Measurements from ENCODE around the gene JTB. TPM values are rescaled to one million over a fixed set of nuclear protein-coding genes. Genes with fewer than 3 reads are reported as not detected.

JTB gene
- total RNA-seq, 1 donor from 2014 or later: 58.7 TPM

DNA sequence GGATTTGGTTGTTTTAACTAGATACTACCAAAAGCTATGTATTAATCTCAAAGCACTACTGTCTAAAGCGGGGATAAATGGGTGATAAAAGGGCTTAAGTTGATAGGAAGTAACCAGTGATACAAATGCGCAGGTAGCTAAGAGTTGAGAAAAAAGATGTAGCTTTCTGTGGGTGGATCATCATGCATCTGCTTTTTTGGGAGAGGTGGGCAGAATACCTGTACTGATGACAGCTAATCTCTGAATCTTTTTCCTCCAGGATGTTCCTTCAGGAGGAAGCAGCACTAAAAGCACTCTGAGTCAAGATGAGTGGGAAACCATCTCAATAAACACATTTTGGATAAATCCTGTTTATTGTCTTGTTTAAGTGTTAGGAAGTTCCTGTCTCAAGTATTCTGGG lies 14.3 kb upstream of the JTB start:
- Mint-ChIP-seq H3K9me3 (ENCODE audit: unreplicated experiment) (no peaks in the 10 kb centered on the region), H3K4me1 (ENCODE audit: unreplicated experiment) (peaks cover 20% of the 10 kb centered on the region), H3K36me3 (ENCODE audit: low read depth, unreplicated experiment) (peaks cover 28% of the 10 kb centered on the region), H3K4me3 (ENCODE audit: unreplicated experiment) (peak overlapping the region; percentile 98), H3K27me3 (ENCODE audit: unreplicated experiment) (peaks cover 11% of the 10 kb centered on the region), H3K27ac (ENCODE audit: unreplicated experiment) (peak overlapping the region; percentile 100)
- no peak for TF ChIP-seq CTCF (IDR thresholded peaks at IDR 0.05; ENCODE audit: unreplicated experiment)
- no peak for DNase-seq (ENCODE audit: low spot score)

DNA sequence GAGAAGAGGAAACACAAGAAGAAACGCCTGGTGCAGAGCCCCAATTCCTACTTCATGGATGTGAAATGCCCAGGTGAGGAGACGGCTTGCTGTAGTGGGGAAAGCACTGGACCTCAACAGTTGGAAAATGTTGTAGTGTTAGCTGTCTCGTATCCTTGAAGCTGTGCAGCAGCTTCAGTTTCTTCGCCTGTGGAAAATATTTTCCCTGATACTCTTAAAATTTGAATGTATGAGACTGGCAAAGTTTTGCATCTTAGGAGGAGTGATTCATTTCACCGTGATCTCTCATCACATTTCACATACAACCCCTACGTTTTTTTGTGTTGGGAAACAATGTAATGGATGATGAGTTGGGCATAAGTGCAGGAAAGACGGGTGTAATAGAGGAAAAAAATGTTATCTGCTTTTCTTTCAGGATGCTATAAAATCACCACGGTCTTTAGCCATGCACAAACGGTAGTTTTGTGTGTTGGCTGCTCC lies 13.7 kb upstream of the JTB start:
- Mint-ChIP-seq H3K36me3 (ENCODE audit: low read depth, unreplicated experiment) (peaks cover 28% of the 10 kb centered on the region), H3K27me3 (ENCODE audit: unreplicated experiment) (peaks cover 11% of the 10 kb centered on the region), H3K27ac (ENCODE audit: unreplicated experiment) (peak overlapping the region; percentile 100), H3K4me1 (ENCODE audit: unreplicated experiment) (peaks cover 20% of the 10 kb centered on the region), H3K4me3 (ENCODE audit: unreplicated experiment) (peak overlapping the region; percentile 98), H3K9me3 (ENCODE audit: unreplicated experiment) (no peaks in the 10 kb centered on the region)
- no peak for TF ChIP-seq CTCF (IDR thresholded peaks at IDR 0.05; ENCODE audit: unreplicated experiment)
- DNase-seq (ENCODE audit: low spot score): no peak

GRCh38 chr1:153990468-153991150 lies 13.1 kb upstream of the JTB start, which contains the start of gene RPS27:
TSS of gene RPS27 (plus strand) at chr1:153990762. CDS start at chr1:153990797, 35 bp downstream.
- H3K27ac Mint-ChIP-seq (ENCODE audit: unreplicated experiment): peak within 1 kb of the TSS; percentile 100
- no peak for TF ChIP-seq CTCF (IDR thresholded peaks at IDR 0.05; ENCODE audit: unreplicated experiment)
- peaks cover 12% of the 10 kb centered on the region for H3K27me3 Mint-ChIP-seq (ENCODE audit: unreplicated experiment)
- peak within 1 kb of the TSS; percentile 98 for H3K4me3 Mint-ChIP-seq (ENCODE audit: unreplicated experiment)
- H3K4me1 Mint-ChIP-seq (ENCODE audit: unreplicated experiment): peaks cover 23% of the 10 kb centered on the region
- H3K36me3 Mint-ChIP-seq (ENCODE audit: low read depth, unreplicated experiment): peaks cover 31% of the 10 kb centered on the region
- peak; percentile 81 for DNase-seq (ENCODE audit: low spot score)
- H3K9me3 Mint-ChIP-seq (ENCODE audit: unreplicated experiment): no peaks in the 10 kb centered on the region

DNA sequence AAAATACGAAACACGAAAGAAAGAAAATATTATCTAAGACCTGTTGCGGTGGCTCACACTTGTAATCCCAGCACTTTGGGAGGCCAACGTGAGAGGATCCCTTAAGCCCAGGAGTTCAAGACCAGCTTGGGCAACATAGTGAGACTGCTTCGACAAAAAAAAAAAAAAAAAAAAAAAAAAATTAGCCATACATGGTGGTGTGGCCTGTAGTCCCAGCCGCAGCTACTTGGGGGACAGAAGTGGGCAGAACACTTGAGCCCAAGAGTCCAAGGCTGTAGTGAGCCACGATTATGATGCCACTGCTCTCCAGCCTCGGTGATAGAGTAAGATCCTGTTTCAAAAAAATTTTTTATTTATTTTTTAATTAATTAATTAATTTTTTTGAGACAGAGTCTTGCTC lies 10.1 kb upstream of the JTB start:
- Mint-ChIP-seq H3K4me3 (ENCODE audit: unreplicated experiment) (no peak overlapping the region), H3K27ac (ENCODE audit: unreplicated experiment) (peak overlapping the region; percentile 70)

More for the DNA sequence above, 10.1 kb upstream of the JTB start:
- no peak for DNase-seq (ENCODE audit: low spot score)
- Mint-ChIP-seq H3K9me3 (ENCODE audit: unreplicated experiment) (no peaks in the 10 kb centered on the region), H3K4me1 (ENCODE audit: unreplicated experiment) (peaks cover 38% of the 10 kb centered on the region), H3K36me3 (ENCODE audit: low read depth, unreplicated experiment) (peaks cover 35% of the 10 kb centered on the region), H3K27me3 (ENCODE audit: unreplicated experiment) (peaks cover 16% of the 10 kb centered on the region)
- no peak for TF ChIP-seq CTCF (IDR thresholded peaks at IDR 0.05; ENCODE audit: unreplicated experiment)
